Esophagus squamous epithelium (tissue), 5 donors: ENCODE measurements around the gene MRM1. TPM values are rescaled to one million over a fixed set of nuclear protein-coding genes. Genes with fewer than 3 reads are reported as not detected.
A peak's percentile ranks its signal among the peaks of the same experiment; 100 is the strongest.

Experiments used
- DNase-seq: peaks from one replicate; lab custom pipeline; 2025; lab: John Stamatoyannopoulos, UW
- H3K27ac ChIP-seq, 4 donors: fragments of 200-600 bp; sonication (generic); one replicate each; pipeline ENCODE4 v1.5.1; 2016 to 2019; ENCODE audit warnings: mild to moderate bottlenecking in 1 of 4
- H3K27me3 ChIP-seq, 4 donors: fragments of 200-600 bp; sonication (generic); 1 replicate in 3 of 4; 2 replicates in 1 of 4; pipeline versions ENCODE4 v1.5.1 to v1.6.0; 2017 to 2021; ENCODE audit warnings: antibody characterized with exemption in 1 of 4
- H3K36me3 ChIP-seq, 3 donors: fragments of 200-600 bp; sonication (generic); one replicate each; pipeline ENCODE4 v1.5.1; 2016 to 2019
- H3K4me1 ChIP-seq, 3 donors: fragments of 200-600 bp; sonication (generic); one replicate each; pipeline ENCODE4 v1.5.1; 2017 to 2019
- H3K4me3 ChIP-seq, 4 donors: fragments of 200-600 bp; sonication (generic); 1 replicate in 3 of 4; 2 replicates in 1 of 4; pipeline ENCODE4 v1.5.1; 2016 to 2019; ENCODE audit warnings: mild to moderate bottlenecking in 2 of 4, moderate library complexity in 1 of 4
- H3K9me3 ChIP-seq, 3 donors: fragments of 200-600 bp; sonication (generic); one replicate each; pipeline ENCODE4 v1.5.1; 2016 to 2019
- CTCF ChIP-seq, 6 experiments: fragments of 450-650 bp in 4 of 6; fragments of 200-600 bp in 2 of 6; sonication (generic) in 2 of 6; IDR thresholded peaks; one replicate each; pipeline ENCODE4 v1.5.1; 2016 to 2019; ENCODE audit warnings: antibody characterized with exemption in 6 of 6, mild to moderate bottlenecking in 4 of 6, moderate library complexity in 4 of 6
- POLR2A ChIP-seq, 4 donors: fragments of 450-650 bp; IDR thresholded peaks; one replicate each; pipeline ENCODE4 v1.6.1; 2017; ENCODE audit warnings: antibody characterized with exemption in 4 of 4, mild to moderate bottlenecking in 4 of 4, moderate library complexity in 3 of 4
- WGBS, 2 donors: methylation state at CpG; one replicate each; pipeline ENCODE4 v1.1.5; 2018; 5-methylcytosine and 5-hydroxymethylcytosine counted together
- intact Hi-C: fragments of 100-400 bp; cut with DNase I; formaldehyde crosslinking; loops from one replicate; pipeline ENCODE4 v1.15.0; 2022
- total RNA-seq, 4 donors: library from RNA; depleted of rRNA; stranded (reverse); fragments of >200 nt; gene quantifications; one replicate each; pipeline ENCODE4 v1.1.0, GENCODE V29; 2016
- donor health status: DM: yes; HTN: yes; CAD: no.

Gene MRM1
- total RNA-seq = 10 to 100 TPM in 1 of 4 donors, 1 to 10 TPM in 3; 5.9 to 10.1 (median 7.0) TPM

GRCh38 chr17:36601303-36602029 lies at the start of gene MRM1:
MRM1 (plus strand) TSS chr17:36601583; CDS start chr17:36601811, 228 bp downstream.
- peak; percentile 70 for DNase-seq
- Histone ChIP-seq H3K4me3 (peak within 1 kb of the TSS; percentile 78 to 98 (median 94)), H3K9me3 (no peaks in the 10 kb centered on the region), H3K27me3 (no peaks in the 10 kb centered on the region), H3K36me3 (peaks cover 0 to 10% (median 0%) of the 10 kb centered on the region in 3 donors), H3K4me1 (peaks cover 15 to 36% (median 20%) of the 10 kb centered on the region in 3 donors), H3K27ac (peak within 1 kb of the TSS; percentile 85 to 94 (median 90))
- intact Hi-C loops = no loop called here
- TF ChIP-seq POLR2A (IDR thresholded peaks at IDR 0.05) = peak in 2 of 4 donors; percentile 50 to 76
- peak in 1 of 6 experiments; percentile 58 for TF ChIP-seq CTCF (IDR thresholded peaks at IDR 0.05)
- WGBS, 2 donors = 0% methylated on average over 3 to 5 of the region's 60 CpGs

GRCh38 chr17:36553459-36553858 lies 47.9 kb upstream of the MRM1 start:
- H3K4me1 ChIP-seq = peaks cover 7 to 66% (median 23%) of the 10 kb centered on the region in 3 donors
- DNase-seq = no peak
- H3K9me3 ChIP-seq = no peaks in the 10 kb centered on the region
- no peak overlapping the region for H3K4me3 ChIP-seq
- TF ChIP-seq CTCF (IDR thresholded peaks at IDR 0.05) (no peak), POLR2A (IDR thresholded peaks at IDR 0.05) (no peak)
- no peaks in the 10 kb centered on the region for H3K27me3 ChIP-seq
- WGBS, 2 donors = 90 to 93% methylated on average over 3 of the region's 3 CpGs
- intact Hi-C loops = no loop called here
- no peak overlapping the region for H3K27ac ChIP-seq
- peaks cover 20 to 41% (median 22%) of the 10 kb centered on the region in 3 donors for H3K36me3 ChIP-seq

- TF ChIP-seq CTCF (IDR thresholded peaks at IDR 0.05) (no peak), POLR2A (IDR thresholded peaks at IDR 0.05) (no peak)
- intact Hi-C loops = no loop called here
- H3K36me3 ChIP-seq = peaks cover 9 to 100% (median 64%) of the 10 kb centered on the region in 3 donors
Observed at GRCh38 chr17:36566081-36566480, 35.3 kb upstream of the MRM1 start.

GRCh38 chr17:36575028-36575427 lies 26.4 kb upstream of the MRM1 start:
- H3K27ac ChIP-seq = no peak overlapping the region
- H3K36me3 ChIP-seq = peaks cover 9 to 91% (median 34%) of the 10 kb centered on the region in 3 donors
- 94 to 95% methylated on average over 12 of the region's 12 CpGs for WGBS, 2 donors
- no peak overlapping the region for H3K4me3 ChIP-seq
- no peak for DNase-seq
- TF ChIP-seq POLR2A (IDR thresholded peaks at IDR 0.05) (no peak), CTCF (IDR thresholded peaks at IDR 0.05) (no peak)
- intact Hi-C loops = no loop called here
- peaks cover 0 to 22% (median 0%) of the 10 kb centered on the region in 3 donors for H3K4me1 ChIP-seq
- H3K27me3 ChIP-seq = no peaks in the 10 kb centered on the region
- no peaks in the 10 kb centered on the region for H3K9me3 ChIP-seq

More at GRCh38 chr17:36566081-36566480, 35.3 kb upstream of the MRM1 start:
- H3K4me3 ChIP-seq = no peak overlapping the region
- H3K27ac ChIP-seq = no peak overlapping the region
- H3K27me3 ChIP-seq = no peaks in the 10 kb centered on the region
- H3K9me3 ChIP-seq = no peaks in the 10 kb centered on the region
- no peak for DNase-seq
- WGBS, 2 donors = 84 to 91% methylated on average over 4 of the region's 4 CpGs
- no peaks in the 10 kb centered on the region for H3K4me1 ChIP-seq

- H3K27ac ChIP-seq = no peak overlapping the region
- intact Hi-C loops = no loop called here
- no peak for DNase-seq
- no peak overlapping the region for H3K4me3 ChIP-seq
- no peaks in the 10 kb centered on the region for H3K27me3 ChIP-seq
- H3K4me1 ChIP-seq = peaks cover 0 to 22% (median 0%) of the 10 kb centered on the region in 3 donors
- peaks cover 7 to 91% (median 34%) of the 10 kb centered on the region in 3 donors for H3K36me3 ChIP-seq
- TF ChIP-seq CTCF (IDR thresholded peaks at IDR 0.05) (no peak), POLR2A (IDR thresholded peaks at IDR 0.05) (no peak)
- 37 to 53% methylated on average over 2 of the region's 2 CpGs for WGBS, 2 donors
- H3K9me3 ChIP-seq = no peaks in the 10 kb centered on the region
Observed at GRCh38 chr17:36576793-36577192, 24.6 kb upstream of the MRM1 start.
